ENCODE results near the gene KDF1. TPM values are rescaled to one million over a fixed set of nuclear protein-coding genes. Genes with fewer than 3 reads are reported as not detected.

The KDF1 gene
- total RNA-seq, 1 donor from 2014 or later = 7.4 TPM

GRCh38 chr1:26998429-26999300, 38.4 kb upstream of the KDF1 start:
- peaks cover 83% of the 10 kb centered on the region for H3K4me1 ChIP-seq
- H3K27me3 ChIP-seq = no peaks in the 10 kb centered on the region
- no peak for DNase-seq (ENCODE audit: extremely low spot score in 2 of 2)
- peak overlapping the region; percentile 91 for H3K27ac ChIP-seq
- no peaks in the 10 kb centered on the region for H3K9me3 ChIP-seq
- peak overlapping the region in 1 of 2 donors; percentile 9 for H3K4me3 ChIP-seq
- H3K36me3 ChIP-seq = peaks cover 0 to under 1% of the 10 kb centered on the region in 2 donors
- intact Hi-C loops (cut with DNase I) = loop anchor here (5.0 kb wide), 1 partner anchor 99 kb away; no protein-coding TSS in a partner anchor
- TF ChIP-seq POLR2A (IDR thresholded peaks at IDR 0.05) = no peak
- peak in 1 of 2 donors; percentile 27 for TF ChIP-seq POLR2AphosphoS5 (IDR thresholded peaks at IDR 0.05; ENCODE audit: insufficient read depth in 1 of 2, low read depth in 1 of 2)
- TF ChIP-seq CTCF (IDR thresholded peaks at IDR 0.05) = no peak

DNA sequence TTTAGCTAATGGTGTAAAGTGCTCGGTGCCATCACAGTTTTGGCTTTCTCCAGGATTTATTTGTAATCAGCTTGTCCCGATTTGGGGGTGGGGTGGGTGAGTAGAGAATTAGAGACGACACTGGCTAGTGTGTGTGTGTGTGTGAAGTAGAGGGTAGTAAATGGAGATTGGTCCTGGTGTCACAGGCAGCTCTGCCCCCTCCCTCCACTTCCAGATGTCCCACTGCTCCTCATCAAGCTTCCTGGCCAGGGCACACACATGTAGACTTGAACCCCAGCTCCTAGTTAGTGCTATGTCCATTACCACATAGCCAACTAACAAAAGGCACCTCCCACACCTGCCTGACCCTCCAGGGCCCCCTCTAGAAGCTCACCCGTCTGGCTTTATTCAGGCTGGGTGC, 36.4 kb upstream of the KDF1 start:
- H3K4me1 ChIP-seq = peaks cover 82% of the 10 kb centered on the region
- no peak for DNase-seq (ENCODE audit: extremely low spot score in 2 of 2)
- intact Hi-C loops (cut with DNase I) = loop anchor here (1.0 to 5.0 kb wide), 2 partner anchors 45 to 101 kb away; no protein-coding TSS in a partner anchor
- TF ChIP-seq CTCF (IDR thresholded peaks at IDR 0.05) (no peak), POLR2A (IDR thresholded peaks at IDR 0.05) (no peak), POLR2AphosphoS5 (IDR thresholded peaks at IDR 0.05; ENCODE audit: insufficient read depth in 1 of 2, low read depth in 1 of 2) (no peak)
- no peaks in the 10 kb centered on the region for H3K9me3 ChIP-seq
- H3K27ac ChIP-seq = peak overlapping the region; percentile 91
- no peaks in the 10 kb centered on the region for H3K36me3 ChIP-seq
- H3K27me3 ChIP-seq = no peaks in the 10 kb centered on the region
- peak overlapping the region in 1 of 2 donors; percentile 11 for H3K4me3 ChIP-seq

DNA sequence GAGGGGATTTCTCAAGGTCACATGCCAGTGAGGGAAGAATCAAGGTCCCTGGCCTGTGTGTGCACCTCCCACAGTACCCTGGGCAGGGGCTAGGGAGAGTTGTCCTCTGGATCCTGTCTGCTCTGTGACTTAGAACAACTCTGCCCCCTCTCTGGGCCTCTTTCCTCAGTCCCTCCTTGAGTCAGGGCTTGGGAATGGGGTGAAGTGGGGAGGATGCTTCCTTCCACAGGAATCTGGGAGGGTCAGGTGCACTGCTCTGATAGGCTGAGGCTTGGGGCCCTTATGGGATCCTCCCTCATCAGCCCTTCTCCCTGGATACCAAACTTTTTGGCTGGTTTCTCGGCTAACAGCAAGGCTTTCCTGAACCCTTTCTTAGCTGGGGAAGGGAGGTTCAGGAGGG, 35.8 kb upstream of the KDF1 start:
- intact Hi-C loops (cut with DNase I) = loop anchor here (5.0 kb wide), 1 partner anchor 101 kb away; no protein-coding TSS in a partner anchor
- Histone ChIP-seq H3K27ac (peak overlapping the region; percentile 91), H3K4me1 (peaks cover 75% of the 10 kb centered on the region), H3K36me3 (no peaks in the 10 kb centered on the region), H3K9me3 (no peaks in the 10 kb centered on the region), H3K4me3 (peak overlapping the region in 1 of 2 donors; percentile 11), H3K27me3 (no peaks in the 10 kb centered on the region)
- no peak for TF ChIP-seq POLR2AphosphoS5 (IDR thresholded peaks at IDR 0.05; ENCODE audit: insufficient read depth in 1 of 2, low read depth in 1 of 2)
- TF ChIP-seq POLR2A (IDR thresholded peaks at IDR 0.05) = no peak
- TF ChIP-seq CTCF (IDR thresholded peaks at IDR 0.05) = no peak
- DNase-seq (ENCODE audit: extremely low spot score in 2 of 2) = no peak

- Histone ChIP-seq H3K4me3 (peak overlapping the region; percentile 76 to 89), H3K27me3 (no peaks in the 10 kb centered on the region), H3K9me3 (no peaks in the 10 kb centered on the region), H3K36me3 (no peaks in the 10 kb centered on the region), H3K27ac (peak overlapping the region; percentile 62), H3K4me1 (peaks cover 64% of the 10 kb centered on the region)
- no peak for DNase-seq (ENCODE audit: extremely low spot score in 2 of 2)
- TF ChIP-seq POLR2A (IDR thresholded peaks at IDR 0.05) = no peak
- TF ChIP-seq POLR2AphosphoS5 (IDR thresholded peaks at IDR 0.05; ENCODE audit: insufficient read depth in 1 of 2, low read depth in 1 of 2) = peak in 1 of 2 donors; percentile 42
- TF ChIP-seq CTCF (IDR thresholded peaks at IDR 0.05) = no peak
- intact Hi-C loops (cut with DNase I) = loop anchor here (5.0 kb wide), 1 partner anchor 102 kb away; no protein-coding TSS in a partner anchor
Measured at GRCh38 chr1:26994787-26995517, 34.7 kb upstream of the KDF1 start.

All from vagina (tissue), 2 donors.